AG04450 (cell line): ENCODE data around the gene PDE4D. TPM values are rescaled to one million over a fixed set of nuclear protein-coding genes. Genes with fewer than 3 reads are reported as not detected.

Experiments
- CTCF ChIA-PET: fragments of 300-600, 350-600 bp; formaldehyde crosslinking; extraction: SDS; loops from one replicate; lab custom pipeline; 2022; ENCODE audit warnings: antibody characterized with exemption, inconsistent platforms; lab: Charles Lee
- POLR2A ChIA-PET: fragments of 350-600 bp; formaldehyde crosslinking; extraction: SDS; loops from one replicate; lab custom pipeline; 2021; ENCODE audit warnings: antibody characterized with exemption, inconsistent platforms; lab: Yijun Ruan, JAX
- DNase-seq: peaks from one replicate; pipeline ENCODE4 v3.0.0-alpha.2; 2011; ENCODE audit warnings: low read depth, low spot score
- H3K27ac ChIP-seq: one replicate; pipeline ENCODE4 v1.5.1; 2012; ENCODE audit warnings: low read depth, low read length, control low read depth
- H3K27me3 ChIP-seq: one replicate; pipeline ENCODE4 v1.6.0; 2012; ENCODE audit warnings: low read length; ENCODE audit not compliant: control insufficient read depth, insufficient read depth
- H3K4me3 ChIP-seq: 2 replicates; pipeline ENCODE4 v1.5.1; 2011; ENCODE audit warnings: mild to moderate bottlenecking, low read depth, low read length, control low read depth
- H3K9me3 ChIP-seq: 2 replicates; pipeline ENCODE4 v1.5.1; 2012; ENCODE audit warnings: low read length; ENCODE audit not compliant: control insufficient read depth, insufficient read depth
- polyA plus RNA-seq: library from polyadenylated mRNA; depleted of rRNA; stranded (reverse); fragments of >200 nt; gene quantifications from 2 replicates; pipeline ENCODE4 v1.2.3, GENCODE V29; 2011
- TF ChIP-seq, protein P1 (sequence below): IDR thresholded peaks from 2 replicates; pipeline ENCODE4 v1.5.1; 2011; ENCODE audit warnings: low read depth, low read length, control low read depth, inconsistent platforms

Gene PDE4D
- polyA plus RNA-seq, 1 experiment, result 12.0 TPM

DNA sequence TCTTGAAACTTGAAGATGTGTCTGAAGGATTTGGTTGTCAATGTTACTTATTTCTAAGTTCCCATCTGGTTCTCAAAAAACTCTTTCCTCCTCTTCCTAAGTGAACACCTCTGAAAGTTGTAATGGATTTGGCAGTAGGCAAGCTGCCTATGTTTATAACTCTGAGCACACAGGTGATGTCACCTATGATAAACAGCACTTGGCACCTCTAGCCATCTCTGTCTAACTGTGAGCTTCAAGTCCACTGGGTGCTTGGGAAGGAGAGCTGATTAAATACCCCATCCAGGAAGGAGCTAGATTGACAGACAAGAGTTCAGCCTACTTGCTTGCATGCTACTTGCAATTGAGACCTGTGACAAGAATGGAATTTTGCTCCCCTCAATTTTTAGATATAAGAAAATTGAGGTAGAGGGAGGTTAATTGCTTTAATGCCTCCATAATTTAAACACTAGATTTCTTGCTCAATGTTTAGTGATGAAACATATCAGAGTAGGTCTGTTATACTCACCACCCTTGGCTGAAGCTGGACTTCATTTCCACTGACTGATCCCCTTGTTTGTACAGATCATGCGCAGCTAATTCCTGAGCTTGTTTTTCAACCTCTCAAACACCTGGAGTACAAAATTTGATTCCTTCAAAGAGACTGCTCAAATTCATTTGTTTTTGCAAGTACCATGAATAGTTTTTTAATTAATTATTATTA is 49.9 kb downstream of the PDE4D start:
- TF ChIP-seq, protein P1, sequence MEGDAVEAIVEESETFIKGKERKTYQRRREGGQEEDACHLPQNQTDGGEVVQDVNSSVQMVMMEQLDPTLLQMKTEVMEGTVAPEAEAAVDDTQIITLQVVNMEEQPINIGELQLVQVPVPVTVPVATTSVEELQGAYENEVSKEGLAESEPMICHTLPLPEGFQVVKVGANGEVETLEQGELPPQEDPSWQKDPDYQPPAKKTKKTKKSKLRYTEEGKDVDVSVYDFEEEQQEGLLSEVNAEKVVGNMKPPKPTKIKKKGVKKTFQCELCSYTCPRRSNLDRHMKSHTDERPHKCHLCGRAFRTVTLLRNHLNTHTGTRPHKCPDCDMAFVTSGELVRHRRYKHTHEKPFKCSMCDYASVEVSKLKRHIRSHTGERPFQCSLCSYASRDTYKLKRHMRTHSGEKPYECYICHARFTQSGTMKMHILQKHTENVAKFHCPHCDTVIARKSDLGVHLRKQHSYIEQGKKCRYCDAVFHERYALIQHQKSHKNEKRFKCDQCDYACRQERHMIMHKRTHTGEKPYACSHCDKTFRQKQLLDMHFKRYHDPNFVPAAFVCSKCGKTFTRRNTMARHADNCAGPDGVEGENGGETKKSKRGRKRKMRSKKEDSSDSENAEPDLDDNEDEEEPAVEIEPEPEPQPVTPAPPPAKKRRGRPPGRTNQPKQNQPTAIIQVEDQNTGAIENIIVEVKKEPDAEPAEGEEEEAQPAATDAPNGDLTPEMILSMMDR, result no peak
- Histone ChIP-seq H3K27me3 (no peaks in the 10 kb centered on the region), H3K4me3 (no peak overlapping the region), H3K9me3 (no peaks in the 10 kb centered on the region), H3K27ac (no peak overlapping the region)
- DNase-seq, result no peak
- ChIA-PET CTCF (no interaction called here), POLR2A (no interaction called here)

DNA sequence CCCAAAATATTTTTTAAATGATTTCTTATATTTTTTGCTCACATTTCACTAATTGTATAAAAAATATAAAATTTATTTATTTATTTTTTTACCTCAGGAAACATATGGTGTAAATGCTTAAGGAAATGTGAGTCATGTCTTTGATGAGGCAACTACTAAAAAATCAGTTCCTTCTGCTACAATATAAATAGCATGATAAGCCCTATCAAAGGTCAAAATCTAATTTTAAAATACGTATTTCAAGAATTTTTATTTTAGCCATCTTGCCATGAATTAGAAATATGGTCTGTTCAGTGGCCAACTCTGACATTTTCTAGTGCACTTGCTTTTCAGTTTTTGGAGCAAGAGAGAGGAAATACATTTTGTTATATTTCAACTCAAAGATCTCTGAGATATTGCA is 50.5 kb downstream of the PDE4D start:
- Histone ChIP-seq H3K9me3 (no peaks in the 10 kb centered on the region), H3K4me3 (no peak overlapping the region), H3K27ac (no peak overlapping the region), H3K27me3 (no peaks in the 10 kb centered on the region)
- CTCF ChIA-PET, result no interaction called here
- no peak for DNase-seq
- TF ChIP-seq, protein P1, result no peak
- POLR2A ChIA-PET, result no interaction called here

DNA sequence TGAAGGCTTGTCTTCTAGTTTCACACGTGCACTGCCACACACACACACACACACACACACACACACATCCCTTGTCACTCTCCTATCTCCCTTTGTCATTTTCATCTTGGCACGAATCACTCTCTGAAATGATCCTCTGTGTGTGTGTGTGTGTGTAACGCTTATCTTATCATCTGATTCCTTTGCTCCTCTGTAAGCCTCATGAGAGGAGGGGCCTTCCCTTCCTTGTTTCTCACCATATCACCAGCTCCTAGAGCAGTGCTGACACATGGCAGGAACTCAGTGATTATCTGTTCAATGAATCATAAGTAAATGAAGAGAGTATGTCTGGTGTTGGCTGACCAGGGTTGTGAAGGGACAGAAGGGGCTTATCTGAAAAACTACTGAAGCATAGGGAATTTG is 53.3 kb downstream of the PDE4D start:
- H3K4me3 ChIP-seq, result no peak overlapping the region
- no peak for DNase-seq
- no peaks in the 10 kb centered on the region for H3K27me3 ChIP-seq
- ChIA-PET CTCF (interaction anchor here (0.6 kb wide), 1 partner anchor 30 kb away, joined by 3 read pairs; no protein-coding TSS in a partner anchor), POLR2A (no interaction called here)
- no peaks in the 10 kb centered on the region for H3K9me3 ChIP-seq
- TF ChIP-seq, protein P1, result no peak
- no peak overlapping the region for H3K27ac ChIP-seq

DNA sequence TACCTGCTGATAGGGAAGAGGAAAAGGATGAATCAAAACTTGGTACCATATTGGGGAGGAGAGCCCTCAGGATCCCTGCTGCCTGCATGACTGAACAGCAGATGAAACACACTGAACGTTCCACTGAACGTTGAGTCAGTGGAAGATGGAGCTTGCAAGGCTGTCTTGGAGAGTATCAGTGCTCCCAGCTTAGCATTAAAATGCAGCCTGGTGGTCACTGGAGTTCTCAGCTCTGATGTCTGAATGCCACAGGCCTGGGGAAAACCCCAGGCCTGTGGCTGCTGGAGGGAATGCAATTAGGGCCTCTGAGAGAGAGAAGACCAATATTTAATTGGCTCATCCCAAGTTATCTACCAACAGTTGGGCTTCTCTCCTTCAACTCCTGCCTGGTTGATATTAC is 54.5 kb downstream of the PDE4D start:
- TF ChIP-seq, protein P1, result no peak
- no peak overlapping the region for H3K27ac ChIP-seq
- no peaks in the 10 kb centered on the region for H3K9me3 ChIP-seq
- DNase-seq, result no peak
- H3K27me3 ChIP-seq, result no peaks in the 10 kb centered on the region
- ChIA-PET POLR2A (no interaction called here), CTCF (no interaction called here)
- no peak overlapping the region for H3K4me3 ChIP-seq

DNA sequence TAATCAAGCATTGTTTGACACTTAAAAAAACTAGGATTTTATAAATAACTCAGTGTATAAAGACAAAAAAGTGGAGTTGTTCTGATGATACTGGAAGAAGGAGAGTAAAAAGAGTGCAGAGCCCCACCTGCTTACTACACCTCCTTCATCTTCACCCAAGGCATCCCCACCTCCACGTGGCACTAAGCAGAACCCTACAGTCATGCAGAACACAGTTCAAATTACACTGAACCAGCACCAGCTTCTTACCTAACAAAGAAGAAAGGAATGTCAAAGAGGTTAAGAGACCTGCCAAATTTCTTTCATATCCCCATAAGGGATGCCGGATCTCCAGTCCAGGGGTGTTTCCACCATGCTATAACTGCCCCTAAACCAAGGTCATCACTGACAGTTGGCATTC is 55.5 kb downstream of the PDE4D start:
- TF ChIP-seq, protein P1, result no peak
- no peak for DNase-seq
- no peaks in the 10 kb centered on the region for H3K27me3 ChIP-seq
- no peak overlapping the region for H3K4me3 ChIP-seq
- no peaks in the 10 kb centered on the region for H3K9me3 ChIP-seq
- CTCF ChIA-PET, result no interaction called here
- no peak overlapping the region for H3K27ac ChIP-seq
- POLR2A ChIA-PET, result no interaction called here
